GM23338 (cell line): ENCODE data around the gene SF3B1.

ENCODE experiments used
- EZH2 ChIP-seq: fragments of 200-600 bp; sonication (generic); IDR thresholded peaks from one replicate; pipeline ENCODE4 v1.8.0; 2017; ENCODE audit warnings: antibody characterized with exemption, mild to moderate bottlenecking, low read depth; ENCODE audit not compliant: unreplicated experiment
- EZH2phosphoT487 ChIP-seq: fragments of 200-600 bp; sonication (generic); IDR thresholded peaks from one replicate; pipeline ENCODE4 v1.8.1; 2018; ENCODE audit warnings: antibody characterized with exemption; ENCODE audit not compliant: unreplicated experiment
- JUNB ChIP-seq: IDR thresholded peaks from one replicate; pipeline ENCODE4 v1.6.1; 2016; ENCODE audit warnings: antibody characterized with exemption; ENCODE audit not compliant: unreplicated experiment
- POLR2AphosphoS5 ChIP-seq: IDR thresholded peaks from 2 replicates; pipeline ENCODE4 v1.6.1; 2016; ENCODE audit warnings: antibody characterized with exemption, low read depth
- STAT1 ChIP-seq: IDR thresholded peaks from one replicate; pipeline ENCODE4 v1.6.1; 2016; ENCODE audit warnings: antibody characterized with exemption; ENCODE audit not compliant: unreplicated experiment
- ZNF331 ChIP-seq: fragments of 250-450 bp; sonication (Bioruptor Pico); IDR thresholded peaks from 2 replicates; pipeline ENCODE4 v1.5.0; 2020; ENCODE audit warnings: low read depth, mild to moderate bottlenecking, moderate library complexity
- TF ChIP-seq, protein P1 (sequence below), 2 experiments: fragments of 200-600 bp in 1 of 2; sonication (generic) in 1 of 2; conservative IDR thresholded peaks; 2 replicates each; pipeline versions ENCODE4 v1.5.1 to v1.6.1; 2016 to 2017; ENCODE audit warnings: antibody characterized with exemption in 2 of 2, low read depth in 2 of 2, mild to moderate bottlenecking in 2 of 2, moderate library complexity in 1 of 2

DNA sequence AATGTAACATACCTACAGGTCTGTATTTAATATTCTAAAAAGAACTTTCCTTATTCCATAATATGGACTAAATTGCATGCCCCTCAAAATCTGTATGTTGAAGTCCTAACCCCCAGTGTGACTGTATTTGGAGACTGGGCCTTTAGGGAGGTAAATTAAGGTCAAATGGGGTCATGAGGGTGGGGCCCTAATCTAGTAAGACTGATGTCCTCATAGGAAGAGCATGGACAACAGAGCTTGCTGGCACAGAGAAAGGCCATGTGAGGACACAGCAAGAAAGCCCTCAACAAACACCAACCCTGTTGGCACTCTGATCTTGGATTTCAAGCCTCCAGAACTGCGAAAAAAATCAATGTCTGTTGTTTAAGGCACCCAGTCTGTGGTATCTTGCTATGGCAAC, 18.6 kb downstream of the SF3B1 start:
- no peak for TF ChIP-seq EZH2phosphoT487
- TF ChIP-seq, protein P1, sequence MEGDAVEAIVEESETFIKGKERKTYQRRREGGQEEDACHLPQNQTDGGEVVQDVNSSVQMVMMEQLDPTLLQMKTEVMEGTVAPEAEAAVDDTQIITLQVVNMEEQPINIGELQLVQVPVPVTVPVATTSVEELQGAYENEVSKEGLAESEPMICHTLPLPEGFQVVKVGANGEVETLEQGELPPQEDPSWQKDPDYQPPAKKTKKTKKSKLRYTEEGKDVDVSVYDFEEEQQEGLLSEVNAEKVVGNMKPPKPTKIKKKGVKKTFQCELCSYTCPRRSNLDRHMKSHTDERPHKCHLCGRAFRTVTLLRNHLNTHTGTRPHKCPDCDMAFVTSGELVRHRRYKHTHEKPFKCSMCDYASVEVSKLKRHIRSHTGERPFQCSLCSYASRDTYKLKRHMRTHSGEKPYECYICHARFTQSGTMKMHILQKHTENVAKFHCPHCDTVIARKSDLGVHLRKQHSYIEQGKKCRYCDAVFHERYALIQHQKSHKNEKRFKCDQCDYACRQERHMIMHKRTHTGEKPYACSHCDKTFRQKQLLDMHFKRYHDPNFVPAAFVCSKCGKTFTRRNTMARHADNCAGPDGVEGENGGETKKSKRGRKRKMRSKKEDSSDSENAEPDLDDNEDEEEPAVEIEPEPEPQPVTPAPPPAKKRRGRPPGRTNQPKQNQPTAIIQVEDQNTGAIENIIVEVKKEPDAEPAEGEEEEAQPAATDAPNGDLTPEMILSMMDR (conservative IDR thresholded peaks at IDR 0.05; ENCODE audit: low read depth in 2 of 2) = no peak
- no peak for TF ChIP-seq EZH2
- TF ChIP-seq POLR2AphosphoS5 = no peak
- TF ChIP-seq JUNB = no peak
- no peak for TF ChIP-seq ZNF331 (CRISPR knock-in tag)
- no peak for TF ChIP-seq STAT1
